BLaER1 (cell line): ENCODE results near the gene SPEF1.

Experiments
- H3K27ac ChIP-seq: shearing (Covaris generic); formaldehyde crosslinking; 2 replicates; pipeline ENCODE4 v1.8.1; 2022
- H3K27me3 ChIP-seq: shearing (Covaris generic); formaldehyde crosslinking; 2 replicates; pipeline ENCODE4 v1.8.1; 2022
- H3K36me3 ChIP-seq: shearing (Covaris generic); formaldehyde crosslinking; 2 replicates; pipeline ENCODE4 v1.8.1; 2022
- H3K4me1 ChIP-seq: shearing (Covaris generic); formaldehyde crosslinking; 2 replicates; pipeline ENCODE4 v1.8.1; 2022
- H3K4me2 ChIP-seq: shearing (Covaris generic); formaldehyde crosslinking; 2 replicates; pipeline ENCODE4 v1.8.1; 2022
- H3K4me3 ChIP-seq: shearing (Covaris generic); formaldehyde crosslinking; 2 replicates; pipeline ENCODE4 v1.8.1; 2022
- H3K9ac ChIP-seq: shearing (Covaris generic); formaldehyde crosslinking; 2 replicates; pipeline ENCODE4 v1.8.1; 2022
- H3K9me3 ChIP-seq: shearing (Covaris generic); formaldehyde crosslinking; 2 replicates; pipeline ENCODE4 v1.8.1; 2022
- H4K20me1 ChIP-seq: shearing (Covaris generic); formaldehyde crosslinking; 2 replicates; pipeline ENCODE4 v1.8.1; 2022
- Cebpa-rat ChIP-seq: shearing (Covaris generic); IDR thresholded peaks from 2 replicates; pipeline ENCODE4 v1.8.1; 2022

The SPEF1 gene

GRCh38 chr20:3788685-3789155 is 7.5 kb upstream of the SPEF1 start:
- peaks cover 14% of the 10 kb centered on the region for H3K36me3 ChIP-seq
- H3K9ac ChIP-seq = no peak overlapping the region
- H3K27me3 ChIP-seq = no peaks in the 10 kb centered on the region
- no peak overlapping the region for H3K4me3 ChIP-seq
- no peak overlapping the region for H3K4me2 ChIP-seq
- no peak overlapping the region for H3K27ac ChIP-seq
- no peaks in the 10 kb centered on the region for H3K9me3 ChIP-seq
- H4K20me1 ChIP-seq = peaks cover 24% of the 10 kb centered on the region
- no peak for TF ChIP-seq Cebpa-rat
- peaks cover 34% of the 10 kb centered on the region for H3K4me1 ChIP-seq

GRCh38 chr20:3787324-3788014 is 6.2 kb upstream of the SPEF1 start:
- H3K27me3 ChIP-seq = no peaks in the 10 kb centered on the region
- peak overlapping the region; percentile 89 for H3K4me3 ChIP-seq
- H3K36me3 ChIP-seq = peaks cover 19% of the 10 kb centered on the region
- no peaks in the 10 kb centered on the region for H3K9me3 ChIP-seq
- H3K9ac ChIP-seq = peak overlapping the region; percentile 93
- no peak for TF ChIP-seq Cebpa-rat
- H4K20me1 ChIP-seq = peaks cover 36% of the 10 kb centered on the region
- peaks cover 38% of the 10 kb centered on the region for H3K4me1 ChIP-seq
- 0 out of 2 replicates have a peak overlapping the region, but pooled peaks have one; percentile 18 for H3K27ac ChIP-seq
- peak overlapping the region; percentile 76 for H3K4me2 ChIP-seq

- peaks cover 43% of the 10 kb centered on the region for H4K20me1 ChIP-seq
- H3K27ac ChIP-seq = peak within 1 kb of the TSS; percentile 92
- peak within 1 kb of the TSS; percentile 92 for H3K4me2 ChIP-seq
- H3K9me3 ChIP-seq = no peaks in the 10 kb centered on the region
- H3K36me3 ChIP-seq = peaks cover 19% of the 10 kb centered on the region
- H3K4me1 ChIP-seq = peaks cover 38% of the 10 kb centered on the region
- no peaks in the 10 kb centered on the region for H3K27me3 ChIP-seq
- H3K4me3 ChIP-seq = peak within 1 kb of the TSS; percentile 89
- H3K9ac ChIP-seq = peak within 1 kb of the TSS; percentile 93
- no peak for TF ChIP-seq Cebpa-rat
These were observed 5.5 kb upstream of the SPEF1 start, which contains the start of gene CENPB for GRCh38 chr20:3786665-3787323. TSS of gene CENPB (minus strand) at chr20:3786740. CDS start at chr20:3786483, 257 bp downstream.

- peaks cover 48% of the 10 kb centered on the region for H4K20me1 ChIP-seq
- peak overlapping the region; percentile 89 for H3K4me3 ChIP-seq
- H3K4me2 ChIP-seq = peak overlapping the region; percentile 92
- H3K9ac ChIP-seq = peak overlapping the region; percentile 93
- no peaks in the 10 kb centered on the region for H3K9me3 ChIP-seq
- TF ChIP-seq Cebpa-rat = no peak
- no peaks in the 10 kb centered on the region; the same call in 1 of the 2 replicates for H3K27me3 ChIP-seq
- H3K36me3 ChIP-seq = peaks cover 19% of the 10 kb centered on the region
- peaks cover 44% of the 10 kb centered on the region for H3K4me1 ChIP-seq
- peak overlapping the region; percentile 92 for H3K27ac ChIP-seq
These were observed 4.9 kb upstream of the SPEF1 start for GRCh38 chr20:3786126-3786484.

GRCh38 chr20:3785240-3786125 is 4.2 kb upstream of the SPEF1 start:
- Histone ChIP-seq H3K27ac (peak overlapping the region; percentile 92), H3K9ac (peak overlapping the region; percentile 93), H3K4me3 (peak overlapping the region; percentile 89), H3K36me3 (peaks cover 19% of the 10 kb centered on the region), H3K9me3 (no peaks in the 10 kb centered on the region), H3K4me2 (peak overlapping the region; percentile 92), H3K27me3 (peaks cover 6% of the 10 kb centered on the region), H4K20me1 (peaks cover 54% of the 10 kb centered on the region), H3K4me1 (peaks cover 50% of the 10 kb centered on the region)
- no peak for TF ChIP-seq Cebpa-rat

GRCh38 chr20:3784863-3785239 is 3.6 kb upstream of the SPEF1 start:
- TF ChIP-seq Cebpa-rat = no peak
- Histone ChIP-seq H4K20me1 (peaks cover 57% of the 10 kb centered on the region), H3K9ac (no peak overlapping the region), H3K4me3 (peak overlapping the region; percentile 89; the same call in 1 of the 2 replicates), H3K4me2 (peak overlapping the region; percentile 92), H3K9me3 (no peaks in the 10 kb centered on the region), H3K27me3 (peaks cover 12% of the 10 kb centered on the region), H3K36me3 (peaks cover 19% of the 10 kb centered on the region), H3K27ac (no peak overlapping the region), H3K4me1 (peaks cover 52% of the 10 kb centered on the region)

GRCh38 chr20:3784216-3784853 is 3.1 kb upstream of the SPEF1 start:
- no peak overlapping the region for H3K9ac ChIP-seq
- H3K4me3 ChIP-seq = no peak overlapping the region
- H3K4me1 ChIP-seq = peaks cover 52% of the 10 kb centered on the region
- H3K27me3 ChIP-seq = peaks cover 18% of the 10 kb centered on the region
- H3K27ac ChIP-seq = no peak overlapping the region
- no peak for TF ChIP-seq Cebpa-rat
- H3K9me3 ChIP-seq = no peaks in the 10 kb centered on the region
- peak overlapping the region; percentile 92 for H3K4me2 ChIP-seq
- H4K20me1 ChIP-seq = peaks cover 57% of the 10 kb centered on the region
- H3K36me3 ChIP-seq = peaks cover 19% of the 10 kb centered on the region

- Histone ChIP-seq H3K9ac (no peak overlapping the region), H3K4me1 (peaks cover 52% of the 10 kb centered on the region), H3K36me3 (peaks cover 19% of the 10 kb centered on the region), H4K20me1 (peaks cover 60% of the 10 kb centered on the region), H3K4me3 (no peak overlapping the region), H3K27ac (no peak overlapping the region), H3K27me3 (peaks cover 24% of the 10 kb centered on the region), H3K9me3 (no peaks in the 10 kb centered on the region), H3K4me2 (no peak overlapping the region)
- TF ChIP-seq Cebpa-rat = no peak
These were observed 2.4 kb upstream of the SPEF1 start for GRCh38 chr20:3783511-3784195.
